Astrocyte (in vitro differentiated cells and primary cell): ENCODE measurements around the gene HOMER1. TPM values are rescaled to one million over a fixed set of nuclear protein-coding genes. Genes with fewer than 3 reads are reported as not detected.

Experiments
- DNase-seq: peaks from one replicate; pipeline ENCODE4 v3.0.0-alpha.2; 2010; ENCODE audit warnings: low read depth
- FAIRE-seq: peaks from 2 replicates; lab custom pipeline; 2011; peaks lifted over from hg19 to GRCh38; lab: Jason Lieb, UNC
- H2AFZ ChIP-seq: 2 replicates; pipeline ENCODE4 v1.6.0; 2012; ENCODE audit warnings: low read depth, low read length, inconsistent platforms
- H3K27ac ChIP-seq: 2 replicates; pipeline ENCODE4 v1.5.1; 2011; ENCODE audit warnings: low read depth, low read length, inconsistent platforms
- H3K27me3 ChIP-seq: 2 replicates; pipeline ENCODE4 v1.6.0; 2011; ENCODE audit warnings: low read length, inconsistent platforms; ENCODE audit not compliant: insufficient read depth
- H3K36me3 ChIP-seq: 2 replicates; pipeline ENCODE4 v1.5.1; 2011; ENCODE audit warnings: low read length, inconsistent platforms; ENCODE audit not compliant: insufficient read depth
- H3K4me1 ChIP-seq: 2 replicates; pipeline ENCODE4 v1.5.1; 2011; ENCODE audit warnings: low read length, inconsistent platforms; ENCODE audit not compliant: insufficient read depth
- H3K4me2 ChIP-seq: 2 replicates; pipeline ENCODE4 v1.6.0; 2012; ENCODE audit warnings: low read length, inconsistent platforms
- H3K4me3 ChIP-seq: 2 replicates; pipeline ENCODE4 v1.5.1; 2011; ENCODE audit warnings: low read depth, mild to moderate bottlenecking, low read length, inconsistent platforms; ENCODE audit not compliant: insufficient read depth
- H3K79me2 ChIP-seq: 2 replicates; pipeline ENCODE4 v1.6.0; 2012; ENCODE audit warnings: mild to moderate bottlenecking, low read length, inconsistent platforms; ENCODE audit not compliant: insufficient read depth
- H3K9ac ChIP-seq: 2 replicates; pipeline ENCODE4 v1.6.0; 2012; ENCODE audit warnings: mild to moderate bottlenecking, low read length, inconsistent platforms
- H3K9me3 ChIP-seq: 2 replicates; pipeline ENCODE4 v1.5.1; 2012; ENCODE audit warnings: low read depth, mild to moderate bottlenecking, low read length, inconsistent platforms; ENCODE audit not compliant: insufficient read depth
- H4K20me1 ChIP-seq: 2 replicates; pipeline ENCODE4 v1.6.0; 2012; ENCODE audit warnings: low read length, inconsistent platforms; ENCODE audit not compliant: insufficient read depth
- H3K27ac Mint-ChIP-seq: one replicate; pipeline ENCODE4 v1.8.0; 2021; ENCODE audit warnings: mild to moderate bottlenecking, mixed read lengths; ENCODE audit not compliant: unreplicated experiment
- H3K27me3 Mint-ChIP-seq: one replicate; pipeline ENCODE4 v1.8.0; 2021; ENCODE audit warnings: low read depth, mixed read lengths; ENCODE audit not compliant: unreplicated experiment
- H3K36me3 Mint-ChIP-seq: one replicate; pipeline ENCODE4 v1.8.0; 2021; ENCODE audit warnings: low read depth, mixed read lengths; ENCODE audit not compliant: unreplicated experiment
- H3K4me1 Mint-ChIP-seq: one replicate; pipeline ENCODE4 v1.8.0; 2021; ENCODE audit warnings: low read depth, mixed read lengths; ENCODE audit not compliant: unreplicated experiment
- H3K4me3 Mint-ChIP-seq: one replicate; pipeline ENCODE4 v1.8.0; 2021; ENCODE audit warnings: mild to moderate bottlenecking, moderate library complexity, mixed read lengths; ENCODE audit not compliant: unreplicated experiment
- H3K9me3 Mint-ChIP-seq: one replicate; pipeline ENCODE4 v1.8.0; 2021; ENCODE audit warnings: mild to moderate bottlenecking, mixed read lengths; ENCODE audit not compliant: unreplicated experiment
- CTCF ChIP-seq: IDR thresholded peaks from 2 replicates; pipeline ENCODE4 v1.5.1; 2011; ENCODE audit warnings: low read depth, mild to moderate bottlenecking, inconsistent platforms, low read length, moderate library complexity; ENCODE audit not compliant: insufficient read depth
- EZH2 ChIP-seq: IDR thresholded peaks from 2 replicates; pipeline ENCODE4 v1.6.1; 2012; ENCODE audit warnings: mild to moderate bottlenecking, low read length, inconsistent platforms; ENCODE audit not compliant: insufficient read depth
- total RNA-seq: library from RNA; stranded (reverse); gene quantifications from 2 replicates; pipeline ENCODE4 v1.2.1, GENCODE V29; 2021

Gene HOMER1
- total RNA-seq, 1 donor from 2014 or later: 26.9 TPM

GRCh38 chr5:79481574-79481973, 32.4 kb downstream of the HOMER1 start:
- Mint-ChIP-seq H3K9me3 (no peaks in the 10 kb centered on the region), H3K4me3 (no peak overlapping the region), H3K27ac (no peak overlapping the region), H3K36me3 (no peaks in the 10 kb centered on the region), H3K27me3 (no peaks in the 10 kb centered on the region), H3K4me1 (peaks cover 16% of the 10 kb centered on the region)
- Histone ChIP-seq H3K36me3 (no peaks in the 10 kb centered on the region), H3K27me3 (no peaks in the 10 kb centered on the region), H2AFZ (no peak overlapping the region), H3K9me3 (no peaks in the 10 kb centered on the region), H3K9ac (no peak overlapping the region), H3K4me1 (no peaks in the 10 kb centered on the region), H3K4me3 (no peak overlapping the region), H3K4me2 (no peak overlapping the region), H3K27ac (no peak overlapping the region), H4K20me1 (peaks cover 12% of the 10 kb centered on the region), H3K79me2 (peaks cover 13% of the 10 kb centered on the region)
- DNase-seq (no peak), FAIRE-seq (no peak)
- TF ChIP-seq CTCF (no peak), EZH2 (no peak)

- peaks cover 16% of the 10 kb centered on the region for H3K4me1 Mint-ChIP-seq
- no peak for FAIRE-seq
Observed at GRCh38 chr5:79480991-79481390, 32.9 kb downstream of the HOMER1 start.

More at GRCh38 chr5:79480991-79481390, 32.9 kb downstream of the HOMER1 start:
- H4K20me1 ChIP-seq: peaks cover 13% of the 10 kb centered on the region
- no peak overlapping the region for H3K4me2 ChIP-seq
- no peaks in the 10 kb centered on the region for H3K36me3 Mint-ChIP-seq
- no peaks in the 10 kb centered on the region for H3K36me3 ChIP-seq
- H3K9me3 Mint-ChIP-seq: no peaks in the 10 kb centered on the region
- H3K79me2 ChIP-seq: peaks cover 13% of the 10 kb centered on the region
- no peak overlapping the region for H3K4me3 Mint-ChIP-seq
- no peak overlapping the region for H3K27ac Mint-ChIP-seq
- no peak overlapping the region for H3K9ac ChIP-seq
- DNase-seq: no peak
- no peak overlapping the region for H3K27ac ChIP-seq
- no peaks in the 10 kb centered on the region for H3K27me3 ChIP-seq
- no peak overlapping the region for H2AFZ ChIP-seq
- H3K4me3 ChIP-seq: no peak overlapping the region
- H3K27me3 Mint-ChIP-seq: no peaks in the 10 kb centered on the region
- no peaks in the 10 kb centered on the region for H3K9me3 ChIP-seq
- no peaks in the 10 kb centered on the region for H3K4me1 ChIP-seq
- TF ChIP-seq EZH2 (no peak), CTCF (no peak)
